HG03469 (cell line): ENCODE data around the gene TRIB2.

ENCODE experiments used
- ATAC-seq: cut with Tn5 transposase; IDR thresholded peaks from one replicate; pipeline ENCODE4 v1.9.1; 2021; ENCODE audit warnings: mild to moderate bottlenecking, moderate library complexity, moderate number of reproducible peaks; ENCODE audit not compliant: unreplicated experiment

The TRIB2 gene

DNA sequence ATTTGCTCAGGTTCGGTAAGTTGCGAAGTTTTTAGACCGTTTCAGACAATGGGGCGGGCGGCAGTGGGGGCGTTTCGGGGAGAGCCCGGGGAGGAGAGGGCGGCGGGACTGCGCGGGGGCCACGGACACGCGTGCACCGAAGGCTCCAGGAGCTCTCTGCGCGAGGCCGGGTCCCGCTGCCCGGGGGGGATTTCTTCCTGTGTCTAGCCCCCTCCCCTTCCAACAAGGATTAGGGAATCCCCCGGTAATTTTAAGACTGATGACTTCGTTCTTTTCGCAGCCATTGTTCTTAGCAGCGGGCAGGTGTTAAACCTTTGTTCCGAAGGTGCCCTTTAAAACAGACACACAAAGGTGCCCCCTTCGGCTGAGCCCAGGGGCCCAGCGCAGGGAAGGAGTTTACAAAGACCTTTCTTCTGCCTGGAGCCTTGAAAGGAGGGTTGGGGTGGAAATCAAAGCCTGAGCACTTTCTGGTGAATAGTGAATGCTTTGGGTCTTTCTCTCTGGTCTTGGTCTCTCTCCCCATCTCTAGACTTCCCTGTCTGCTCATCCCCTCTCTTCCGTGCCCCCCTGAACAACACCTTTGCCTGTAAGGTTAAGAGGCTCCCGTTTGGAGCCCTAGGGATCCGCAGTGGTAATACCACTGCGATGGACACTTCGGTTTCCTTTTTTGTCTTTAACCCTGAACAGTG, 2.1 kb downstream of the TRIB2 start:
- ATAC-seq, result no peak

- no peak for ATAC-seq
These were observed 2.9 kb downstream of the TRIB2 start for GRCh38 chr2:12719400-12720277.

DNA sequence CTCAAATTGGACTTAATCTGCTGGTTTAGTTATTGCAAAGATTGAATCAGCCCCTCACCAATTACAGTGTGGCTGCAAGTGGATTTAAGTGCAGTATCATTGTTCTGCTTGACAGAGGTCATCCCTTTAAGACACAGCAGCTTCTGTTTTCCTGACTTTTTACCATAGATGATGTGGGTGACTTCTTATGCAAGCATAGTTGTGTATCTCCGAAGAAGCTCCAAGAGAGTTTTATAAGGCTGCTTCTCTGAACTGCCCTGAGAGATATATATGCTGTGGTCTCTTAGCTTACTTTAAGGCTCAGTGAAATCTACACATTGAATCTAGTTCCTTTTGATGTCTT, 3.5 kb downstream of the TRIB2 start:
- no peak for ATAC-seq

DNA sequence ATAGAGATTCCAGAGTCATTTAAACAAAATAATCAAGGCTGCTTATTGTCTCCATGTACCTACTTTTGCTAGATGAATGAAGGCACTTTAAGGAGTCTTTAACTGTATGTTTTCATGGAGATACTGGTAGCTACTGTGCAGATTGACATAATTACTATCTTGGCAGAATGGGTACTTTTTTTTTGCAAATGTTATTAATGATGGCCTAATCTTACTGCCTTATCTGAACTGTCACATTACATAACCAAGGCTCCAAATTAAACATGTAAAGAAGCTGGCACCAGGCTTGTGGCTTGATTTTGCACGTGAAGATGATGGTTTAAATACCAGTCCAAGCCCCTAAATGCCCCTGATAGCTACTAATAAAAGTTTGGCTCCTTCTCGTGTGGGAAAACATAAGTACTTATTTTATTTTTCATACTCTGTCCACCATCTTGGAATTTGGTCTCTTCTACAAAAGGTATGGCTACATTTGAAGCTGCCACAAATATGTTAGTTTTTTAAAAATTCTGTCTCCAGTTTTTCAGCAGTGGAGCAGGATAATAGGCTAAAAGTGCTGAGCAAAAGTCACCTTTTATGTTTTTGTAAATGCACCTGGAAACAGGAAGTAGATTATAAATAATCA, 4.1 kb downstream of the TRIB2 start:
- no peak for ATAC-seq

- no peak for ATAC-seq
These were observed 5.1 kb downstream of the TRIB2 start for GRCh38 chr2:12721566-12722446.

DNA sequence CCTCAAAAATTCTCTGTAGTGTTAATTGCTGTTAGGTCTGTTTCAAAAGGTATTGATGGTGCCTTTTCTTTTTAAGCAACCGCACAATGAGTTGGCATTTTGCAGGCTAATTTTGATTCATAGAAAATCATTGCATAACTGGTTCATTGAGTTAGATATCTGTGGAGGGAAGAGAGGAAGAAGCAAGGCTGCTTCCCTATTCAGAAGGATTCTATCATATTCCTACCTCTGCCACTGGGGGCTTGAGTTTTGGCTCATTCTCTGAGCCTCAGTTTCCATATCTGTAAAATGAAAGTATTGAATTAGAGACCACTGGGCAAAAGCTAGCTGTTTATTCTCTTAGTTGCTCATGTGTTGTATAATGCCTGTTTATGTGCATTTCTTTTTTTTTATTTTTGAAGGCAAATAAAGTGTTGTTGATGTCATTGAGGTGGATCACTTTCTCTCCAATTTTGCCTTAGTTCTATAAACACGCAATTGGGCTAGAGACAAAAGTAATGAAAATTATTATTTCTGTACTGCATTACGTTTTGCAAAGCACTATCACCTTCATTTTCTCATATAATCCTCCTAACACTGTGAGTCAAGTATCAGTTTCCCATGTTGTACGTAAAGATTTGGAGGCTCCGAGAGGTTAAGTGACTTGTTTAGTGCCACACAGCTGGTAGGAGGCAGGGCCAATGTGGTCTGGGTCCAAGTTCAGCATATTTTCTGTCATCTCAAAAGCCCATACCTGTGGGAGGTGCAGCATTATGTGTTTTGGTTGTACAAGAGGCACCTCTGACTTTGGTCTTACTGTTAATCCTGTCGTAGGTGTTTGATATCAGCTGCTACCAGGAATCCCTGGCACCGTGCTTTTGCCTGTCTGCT, 5.9 kb downstream of the TRIB2 start:
- ATAC-seq, result no peak

DNA sequence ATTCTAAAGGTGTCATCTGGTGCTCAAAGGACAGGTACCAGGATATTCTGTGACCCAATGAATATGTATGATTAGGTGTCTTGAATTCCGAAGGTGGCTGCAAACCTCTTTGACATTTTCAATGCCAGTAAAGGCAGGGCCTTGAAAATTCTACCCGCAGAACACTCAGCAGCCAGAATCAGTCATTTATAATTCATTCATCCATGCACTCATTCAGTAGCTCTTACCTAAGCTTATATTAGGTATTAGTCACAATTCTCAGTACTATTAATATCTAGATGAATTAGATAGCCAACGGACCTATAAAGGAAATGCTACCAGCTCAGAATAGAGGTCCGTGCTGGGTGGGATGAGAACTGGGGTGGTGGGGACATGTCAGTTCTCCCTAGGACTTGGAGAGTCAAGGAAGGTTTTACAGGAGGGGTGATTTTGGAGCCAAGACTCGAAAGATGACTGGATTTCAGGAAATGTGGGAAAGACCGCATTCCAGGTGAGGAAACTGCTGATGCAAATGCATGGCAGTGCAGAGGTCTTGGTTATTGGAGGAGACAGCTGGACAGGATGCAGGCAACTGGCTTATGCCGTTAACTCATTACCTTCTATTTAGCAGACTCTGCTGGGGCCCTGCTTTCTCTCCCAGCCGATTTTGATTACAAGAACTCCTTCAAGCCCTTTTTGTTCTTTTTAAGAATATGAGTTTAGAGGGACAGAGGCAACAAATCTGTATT, 7.2 kb downstream of the TRIB2 start:
- no peak for ATAC-seq

DNA sequence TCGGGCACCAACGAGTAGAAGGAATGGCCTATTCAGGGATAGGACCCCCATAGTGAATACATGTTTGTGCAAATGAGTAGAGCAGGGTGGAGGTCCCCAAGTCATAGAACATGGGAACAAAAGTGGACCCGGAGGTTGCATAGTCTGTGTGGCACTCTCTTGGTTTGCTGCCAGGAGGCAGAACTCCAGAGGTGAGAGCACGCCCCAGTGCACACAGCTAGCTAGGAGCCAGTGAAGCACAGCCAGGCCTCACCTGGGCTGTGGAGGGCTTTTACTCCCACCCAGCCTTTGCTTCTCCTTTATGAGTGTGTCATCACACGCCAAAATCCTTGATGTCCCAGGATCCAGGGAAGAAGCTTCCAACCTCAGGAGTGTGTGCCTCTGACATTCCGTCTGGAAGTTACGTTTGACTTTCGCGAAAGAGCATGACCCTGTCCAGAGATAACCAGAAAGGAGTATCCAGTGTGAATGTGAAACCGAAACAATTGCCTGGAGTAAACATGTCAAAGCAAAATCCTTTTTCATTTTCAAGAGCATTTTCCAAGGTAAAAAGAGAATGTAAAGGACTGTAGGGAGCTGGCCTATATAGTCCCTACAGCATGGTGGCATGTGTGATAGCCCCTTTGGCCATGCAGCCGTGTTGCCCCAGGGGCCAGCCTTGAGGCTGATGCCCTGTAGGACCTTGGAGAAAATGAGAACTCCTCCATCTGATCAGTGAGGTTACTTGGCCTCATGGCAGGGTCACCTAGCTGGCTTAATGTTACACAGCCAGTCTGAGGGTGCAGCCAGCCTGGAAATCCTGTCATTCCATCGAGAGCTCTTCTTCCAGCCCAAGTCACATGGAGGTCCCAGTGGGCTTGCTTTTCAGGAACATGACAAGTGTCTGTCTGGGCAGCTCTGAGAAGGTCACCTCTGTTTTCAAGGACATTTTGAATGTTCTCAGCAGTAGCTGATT, 8.8 kb downstream of the TRIB2 start:
- ATAC-seq, result no peak

DNA sequence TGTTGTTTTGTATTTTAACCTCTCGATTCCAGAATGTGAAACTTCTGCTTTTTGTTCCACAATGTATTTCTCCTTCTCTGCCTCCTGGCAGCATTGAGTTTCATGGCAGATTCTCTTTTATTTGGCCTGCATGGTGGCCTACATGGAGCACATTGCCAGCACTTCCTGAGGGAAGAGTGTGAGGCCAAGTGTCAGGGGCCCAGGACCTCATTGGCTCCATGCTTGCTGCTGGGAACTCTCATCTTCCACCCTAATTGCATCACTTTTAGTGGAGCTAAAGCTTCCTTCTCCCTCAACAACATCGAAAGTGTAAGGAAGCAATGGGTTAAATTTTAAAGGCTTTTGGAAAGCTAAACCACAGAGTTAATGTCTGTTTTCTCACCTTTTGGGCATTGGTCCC, 9.5 kb downstream of the TRIB2 start:
- ATAC-seq, result no peak

- no peak for ATAC-seq
These were observed 10.3 kb downstream of the TRIB2 start for GRCh38 chr2:12727065-12727464.

DNA sequence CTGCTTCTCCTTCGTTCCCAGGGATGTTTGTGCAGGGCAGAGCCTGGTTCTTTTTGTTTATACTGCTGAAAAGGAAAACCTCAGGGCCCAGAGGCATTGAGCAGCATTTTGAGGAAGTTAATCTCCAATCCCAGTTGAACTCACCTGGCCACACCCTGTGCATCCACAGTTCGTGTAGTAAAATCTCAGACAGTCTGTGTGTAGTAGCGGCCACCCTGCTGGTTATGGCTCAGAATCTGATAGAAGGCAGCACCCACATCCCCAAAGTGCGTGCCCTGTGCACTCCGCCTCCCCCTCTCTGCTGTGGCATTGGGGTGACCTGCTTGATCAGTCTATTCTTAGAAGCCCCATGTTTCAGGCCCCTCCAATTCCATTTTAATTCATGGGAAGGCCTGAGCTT, 10.9 kb downstream of the TRIB2 start:
- ATAC-seq, result no peak

DNA sequence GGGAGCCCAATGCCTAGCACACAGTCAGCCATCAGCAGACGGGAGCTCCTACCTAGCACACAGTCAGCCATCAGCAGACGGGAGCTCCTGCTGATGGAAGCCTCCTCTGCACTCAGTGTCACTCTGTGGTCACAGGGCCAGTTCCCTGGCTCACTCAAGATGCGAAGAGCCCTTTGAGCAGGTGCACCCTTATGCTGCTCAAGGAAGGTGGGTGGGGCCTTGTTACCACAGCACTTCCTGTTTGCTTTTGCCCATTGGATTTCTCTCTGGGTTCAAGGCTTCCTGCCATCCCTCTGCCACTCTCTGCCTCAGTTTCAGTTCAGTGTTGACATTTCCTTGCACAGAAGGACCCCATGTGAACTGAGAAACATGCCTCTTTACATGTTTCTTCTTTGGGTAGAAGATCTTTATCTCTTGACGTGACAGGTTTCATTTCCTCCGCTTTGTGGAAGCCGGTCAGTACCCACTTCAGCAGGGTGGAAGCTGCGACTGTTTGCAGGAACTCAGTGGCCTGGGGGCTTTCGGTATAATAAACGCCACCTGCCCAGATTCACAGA, 11.6 kb downstream of the TRIB2 start:
- peak; percentile 84 for ATAC-seq

DNA sequence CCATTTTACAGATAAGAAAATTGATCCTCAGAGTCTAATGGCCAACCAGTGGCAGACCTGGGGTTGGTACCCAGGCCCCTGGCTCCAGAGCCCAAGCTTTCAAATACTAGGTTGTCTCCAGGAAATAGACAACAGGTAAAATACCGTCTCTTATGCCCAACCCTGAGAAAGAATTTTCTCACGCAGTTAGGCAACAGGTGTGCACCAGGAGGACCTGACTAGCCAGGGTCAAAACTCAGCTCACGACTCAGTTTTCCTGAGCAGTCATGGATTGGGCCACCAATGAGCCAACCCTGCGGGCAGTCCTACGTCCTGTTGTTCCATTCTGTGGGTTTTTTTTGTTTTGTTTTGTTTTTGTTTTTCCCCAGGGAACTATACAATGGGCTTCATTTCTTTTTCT, 13.5 kb downstream of the TRIB2 start:
- no peak for ATAC-seq

- ATAC-seq, result no peak
These were observed 15.1 kb downstream of the TRIB2 start for GRCh38 chr2:12731701-12732280.

DNA sequence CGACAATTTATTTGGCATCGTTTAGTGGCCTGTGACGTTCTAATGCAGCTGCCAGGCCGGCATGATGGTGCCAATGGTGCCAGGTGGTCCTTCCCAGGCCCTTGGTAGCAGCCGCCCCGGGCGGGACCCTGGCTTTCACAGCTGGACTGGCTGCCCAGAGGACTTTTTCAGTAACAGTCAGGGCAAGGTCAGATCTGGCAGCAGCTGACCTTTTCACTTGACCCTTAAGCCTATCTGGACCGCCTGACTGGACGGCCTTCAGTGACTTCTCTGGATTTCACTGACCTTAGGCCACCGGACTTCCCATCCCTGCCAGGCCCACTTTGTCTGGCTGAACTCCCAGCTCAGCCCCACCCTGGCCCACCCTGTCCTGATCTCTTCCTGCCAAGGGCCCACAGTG, 15.9 kb downstream of the TRIB2 start:
- no peak for ATAC-seq

DNA sequence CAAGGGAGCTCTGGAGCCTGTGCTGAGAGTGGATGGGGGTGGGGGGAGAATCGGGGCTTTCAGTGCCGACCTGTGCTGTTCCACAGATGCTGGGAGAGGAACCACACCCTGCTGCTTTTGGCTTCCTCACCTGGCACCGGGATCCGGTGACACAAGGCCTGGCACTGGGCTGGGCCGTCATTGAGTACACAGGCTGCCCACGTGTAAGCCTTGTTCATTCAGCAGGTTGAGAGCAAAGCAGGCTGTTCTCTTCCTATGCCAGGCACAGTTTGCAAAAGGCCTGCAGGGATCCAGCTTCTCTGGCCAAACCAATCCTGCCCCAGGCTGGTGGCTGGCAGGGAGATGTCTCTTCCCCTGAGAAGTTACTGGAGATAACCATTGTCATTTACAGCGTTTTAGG, 17.1 kb downstream of the TRIB2 start:
- no peak for ATAC-seq

DNA sequence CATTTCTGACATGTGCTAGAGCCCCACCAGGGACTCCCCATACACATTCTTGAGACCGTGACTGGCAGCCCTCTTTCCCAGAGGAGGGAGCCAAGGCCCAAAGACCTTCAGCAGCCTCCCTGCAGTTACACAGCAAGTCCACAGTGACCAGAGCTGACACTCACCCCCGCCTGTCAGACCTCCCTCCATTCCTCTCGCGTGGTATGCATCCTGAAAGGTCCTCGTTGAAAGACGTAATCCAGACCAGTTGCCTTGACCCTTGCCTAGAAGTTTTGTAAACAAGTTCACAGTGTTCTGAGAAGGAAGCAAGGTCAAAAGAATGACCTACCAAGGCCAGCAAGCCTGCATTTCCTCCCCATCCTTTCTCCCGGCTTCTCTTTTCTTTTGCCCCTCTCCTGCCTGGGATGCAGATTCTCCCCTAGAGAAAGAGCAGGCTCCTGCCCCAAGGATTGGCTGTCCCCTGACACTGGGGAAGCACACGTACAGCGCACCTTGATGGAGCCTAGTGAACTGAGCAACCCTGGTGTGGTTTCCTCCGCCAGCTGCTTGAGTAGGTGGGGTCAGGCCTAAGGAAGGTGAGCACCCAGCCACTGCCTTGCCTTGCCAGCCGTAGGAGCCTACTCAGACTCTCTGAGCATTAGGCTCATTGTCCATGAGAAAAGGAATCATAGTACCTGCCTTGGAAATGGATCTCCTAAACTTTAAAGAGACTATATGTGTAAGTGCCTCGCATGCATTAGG, 18.3 kb downstream of the TRIB2 start:
- ATAC-seq, result no peak
